NCI-H128 (cell line): Measurements from ENCODE around the gene GLYR1.

Experiments used
- DNase-seq: peaks from one replicate; lab custom pipeline; 2025; ENCODE audit not compliant: unreplicated experiment; lab: John Stamatoyannopoulos, UW

Gene GLYR1

GRCh38 chr16:4880006-4880580, 33.0 kb upstream of the GLYR1 start:
- DNase-seq, result no peak

GRCh38 chr16:4879049-4879448, 32.0 kb upstream of the GLYR1 start:
- no peak for DNase-seq

GRCh38 chr16:4877380-4877685, 30.2 kb upstream of the GLYR1 start:
- DNase-seq, result no peak

DNA sequence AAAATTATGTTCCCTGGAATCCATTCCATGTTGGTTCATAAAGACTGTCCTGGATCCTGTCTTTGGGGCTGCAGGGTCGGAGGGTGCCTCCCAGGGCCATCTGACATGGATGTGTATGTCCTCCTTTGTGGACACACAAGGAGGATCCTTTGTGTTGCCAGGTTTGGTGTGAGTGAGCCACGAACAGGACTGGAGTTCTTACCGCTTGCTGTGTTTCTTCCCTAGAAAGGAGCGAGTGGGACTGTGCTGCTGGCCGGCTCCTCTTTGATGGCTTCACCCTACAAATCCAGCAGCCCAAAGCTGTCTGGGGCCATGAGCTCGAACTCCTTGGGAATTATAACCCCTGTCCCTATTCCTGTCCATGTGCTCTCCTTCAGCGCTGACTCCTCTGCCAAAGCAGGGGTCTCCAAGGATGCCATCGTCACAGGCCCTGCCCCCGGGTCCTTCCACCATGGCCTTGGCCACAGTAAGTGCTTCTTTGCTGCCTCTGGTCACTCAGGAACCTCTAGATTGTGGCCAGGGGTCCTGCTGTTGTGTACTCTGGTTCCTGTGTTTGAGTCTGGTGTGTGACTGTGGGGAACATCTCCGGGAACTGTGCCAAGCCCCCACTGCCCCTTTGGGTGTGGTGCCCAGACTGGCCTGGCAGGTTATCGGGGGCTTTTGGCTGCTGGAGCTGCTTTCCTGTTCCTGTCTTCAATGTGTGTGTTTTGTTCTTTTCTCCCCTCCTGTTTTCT, 29.7 kb upstream of the GLYR1 start:
- no peak for DNase-seq

DNA sequence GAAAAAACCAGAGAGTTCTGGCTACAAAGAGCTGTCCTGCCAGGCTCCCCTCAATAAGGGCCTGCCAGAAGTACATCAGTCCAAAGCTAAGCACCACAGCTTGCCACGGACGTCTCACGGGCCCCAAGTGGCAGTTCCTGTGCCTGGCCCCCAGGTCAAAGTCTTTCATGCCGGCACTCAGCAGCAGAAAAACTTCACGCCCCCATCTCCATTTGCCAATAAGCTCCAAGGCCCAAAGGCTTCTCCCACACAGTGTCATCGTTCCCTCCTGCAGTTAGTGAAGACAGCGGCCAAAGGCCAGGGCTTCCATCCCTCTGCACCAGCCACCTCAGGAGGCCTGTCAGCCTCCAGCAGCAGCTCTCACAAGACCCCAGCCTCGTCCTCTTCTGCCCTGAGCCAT, 27.6 kb upstream of the GLYR1 start:
- no peak for DNase-seq

GRCh38 chr16:4873091-4873490, 26.0 kb upstream of the GLYR1 start:
- no peak for DNase-seq

DNA sequence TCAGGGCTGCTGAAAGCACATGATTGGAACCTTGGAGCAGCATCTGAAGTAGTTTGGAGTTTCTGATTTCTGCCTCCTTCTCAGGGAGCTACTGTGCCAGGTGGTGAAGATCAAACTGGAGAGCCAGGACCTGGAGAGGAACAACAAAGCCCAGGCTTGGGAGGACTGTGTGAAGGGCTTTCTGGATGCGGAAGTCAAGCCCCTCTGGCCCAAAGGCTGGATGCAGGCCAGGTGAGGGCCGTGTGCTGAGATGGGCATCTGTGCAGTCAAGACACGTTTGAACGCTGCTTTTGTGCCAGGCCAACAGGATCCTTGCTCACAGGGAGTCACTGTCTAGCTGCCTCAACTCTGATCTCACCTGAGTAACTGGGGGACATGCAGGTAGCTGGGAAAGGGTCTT, 24.0 kb upstream of the GLYR1 start:
- DNase-seq, result no peak

- no peak for DNase-seq
These were observed 23.1 kb upstream of the GLYR1 start for GRCh38 chr16:4870138-4870671.

DNA sequence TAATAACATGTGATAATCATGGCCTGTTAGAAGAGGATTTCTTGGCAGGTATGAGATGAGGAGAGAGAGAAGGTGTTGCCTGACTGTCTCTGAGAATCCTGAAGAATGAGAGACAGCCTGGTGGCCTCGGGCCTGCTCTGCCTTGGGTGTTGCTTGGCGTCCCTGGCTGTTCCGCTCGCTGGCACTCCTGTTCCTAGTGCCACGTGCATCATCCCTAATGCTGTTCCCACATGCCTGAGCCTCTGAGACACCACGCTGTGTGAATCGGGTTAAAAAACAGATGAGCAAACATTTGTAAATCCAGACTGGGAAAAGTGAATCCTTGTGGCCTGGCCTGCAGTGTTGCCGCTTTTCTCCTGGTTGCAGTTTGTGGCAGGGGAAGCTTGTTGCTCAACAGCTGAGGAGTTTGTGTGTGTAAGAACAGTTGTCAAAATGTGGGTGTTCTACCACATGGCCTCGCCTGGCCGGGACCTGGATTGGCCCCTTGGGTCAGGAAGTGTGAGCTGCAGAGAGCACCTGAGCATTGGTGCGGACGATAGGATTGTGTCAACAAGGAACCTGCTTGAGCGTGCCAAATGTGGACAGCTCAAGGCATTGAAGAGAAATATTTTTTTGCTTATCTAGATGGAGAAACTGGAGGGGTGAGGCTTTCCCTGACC, 22.2 kb upstream of the GLYR1 start:
- DNase-seq, result no peak

DNA sequence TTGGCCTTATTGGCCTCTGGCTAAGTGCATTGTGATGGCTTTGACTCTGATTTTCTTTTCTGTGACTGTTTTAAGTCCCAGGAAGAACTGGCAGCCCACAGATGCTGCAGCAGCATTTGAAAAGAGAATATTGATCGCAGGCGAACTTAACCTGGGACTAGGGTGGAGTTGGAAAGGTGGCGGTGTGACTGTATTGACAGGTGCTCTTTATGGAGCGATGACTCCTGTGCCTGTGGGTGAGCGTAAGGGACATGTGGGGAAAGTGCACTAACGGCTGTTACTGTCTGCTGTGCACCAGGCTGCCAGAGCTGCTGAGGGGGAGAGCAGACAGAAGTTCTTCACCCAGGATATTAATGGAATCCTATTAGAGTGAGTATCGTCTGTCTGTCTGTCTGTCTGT, 21.4 kb upstream of the GLYR1 start:
- no peak for DNase-seq

DNA sequence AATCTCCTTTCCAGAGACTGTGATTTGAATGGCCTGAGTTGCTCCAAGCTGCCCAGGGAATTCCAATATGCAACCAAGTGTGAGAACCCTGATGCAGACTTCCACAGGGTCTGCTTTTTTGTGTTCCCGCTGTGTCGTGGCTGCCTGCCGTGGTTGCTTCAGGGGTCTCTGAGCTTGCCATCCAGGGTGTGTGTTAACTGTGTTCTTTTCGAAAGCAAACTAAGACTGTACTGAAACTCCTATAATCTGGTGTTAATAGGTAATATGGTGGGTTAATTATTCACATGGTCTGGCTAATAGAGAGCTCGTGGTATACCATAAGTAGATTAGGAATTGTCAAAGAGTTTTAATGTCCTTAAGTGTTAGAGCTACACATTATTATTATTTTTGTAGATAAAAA, 20.9 kb upstream of the GLYR1 start:
- no peak for DNase-seq

DNA sequence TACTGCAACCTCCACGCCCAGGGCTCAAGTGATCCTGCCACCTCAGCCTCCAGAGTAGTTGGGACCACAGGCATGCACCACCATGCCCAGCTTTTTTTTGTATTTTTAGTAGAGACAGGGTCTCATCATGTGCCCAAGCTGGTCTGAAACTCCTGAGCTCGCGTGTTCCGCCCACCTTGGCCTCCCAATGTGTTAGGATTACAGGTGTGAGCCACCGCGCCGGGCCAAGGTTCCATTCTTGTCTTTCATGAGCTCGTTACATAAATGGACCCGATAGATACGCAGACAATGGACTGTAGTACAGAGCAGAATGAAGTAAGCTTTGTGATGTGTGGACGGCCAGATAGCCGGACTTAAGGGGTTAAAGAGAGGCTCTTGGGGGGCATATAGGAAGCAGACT, 19.5 kb upstream of the GLYR1 start:
- DNase-seq, result no peak

DNA sequence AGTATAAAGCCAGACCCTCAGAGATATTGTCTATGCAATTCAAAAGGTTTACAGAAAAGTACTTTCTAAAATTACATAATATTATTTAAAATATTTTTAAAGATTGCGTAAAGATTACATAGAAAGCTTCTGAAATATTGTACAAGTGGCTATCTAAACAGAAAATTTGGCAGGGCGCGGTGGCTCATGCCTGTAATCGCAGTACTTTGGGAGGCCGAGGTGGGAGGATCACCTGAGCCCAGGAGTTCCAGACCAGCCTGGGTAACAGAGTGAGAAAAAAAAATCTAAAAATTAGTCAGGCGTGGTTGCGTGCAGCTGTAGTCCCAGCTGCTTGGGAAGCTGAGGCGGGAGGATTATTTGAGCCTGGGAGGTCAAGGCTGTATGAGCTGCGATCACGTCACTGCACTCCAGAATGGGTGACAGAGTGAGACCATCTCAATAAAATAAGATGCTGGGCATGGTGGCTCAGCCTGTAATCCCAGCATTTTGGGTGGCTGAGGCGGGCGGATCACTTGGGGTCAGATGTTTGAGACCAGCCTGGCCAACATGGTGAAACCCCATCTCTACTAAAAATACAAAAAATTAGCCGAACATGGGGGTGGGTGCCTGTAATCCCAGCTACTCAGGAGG, 18.3 kb upstream of the GLYR1 start:
- DNase-seq, result no peak

DNA sequence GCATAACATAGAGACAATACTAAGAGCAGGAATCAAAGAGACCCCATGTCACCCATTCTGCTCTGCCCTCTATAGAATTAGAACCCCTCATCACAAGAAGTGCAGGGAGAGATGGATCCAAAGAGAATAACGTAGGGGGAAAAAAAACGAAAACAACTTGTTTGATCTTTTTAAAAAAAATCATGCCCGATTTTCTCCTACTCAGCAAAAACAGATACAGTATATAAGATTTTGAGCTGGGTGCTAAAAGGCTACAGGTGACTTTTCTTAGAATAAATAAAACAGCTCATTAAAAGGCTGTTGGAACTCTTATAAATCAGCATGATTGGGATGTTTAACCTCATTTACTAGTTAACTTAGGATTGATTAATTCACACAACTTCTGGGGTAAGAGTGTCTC, 17.6 kb upstream of the GLYR1 start:
- DNase-seq, result no peak

DNA sequence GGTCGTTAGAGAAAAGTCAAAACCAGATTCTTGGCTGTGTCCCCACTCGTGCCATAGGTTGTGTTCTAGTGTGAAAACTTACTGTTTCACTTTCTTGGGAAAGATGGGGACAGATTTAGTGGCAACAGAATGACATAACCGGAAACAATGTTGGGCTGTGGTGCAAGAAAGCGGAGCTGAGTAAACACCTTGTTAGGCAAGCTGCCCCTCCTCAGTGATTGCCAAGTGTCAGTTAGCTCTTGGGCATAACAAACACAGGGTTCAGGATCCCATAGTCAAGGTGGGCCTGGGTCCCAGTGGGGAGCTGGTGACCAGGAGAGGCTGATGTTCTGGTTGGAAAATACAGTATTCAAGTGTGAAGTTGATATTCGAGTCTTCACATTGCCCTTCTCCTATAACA, 15.6 kb upstream of the GLYR1 start:
- DNase-seq, result no peak

GRCh38 chr16:4860727-4861342, 13.7 kb upstream of the GLYR1 start:
- no peak for DNase-seq

- DNase-seq, result no peak
These were observed 12.8 kb upstream of the GLYR1 start for GRCh38 chr16:4859900-4860255.

- DNase-seq, result no peak
These were observed 12.3 kb upstream of the GLYR1 start for GRCh38 chr16:4859190-4859899.

- no peak for DNase-seq
These were observed 8.7 kb upstream of the GLYR1 start for GRCh38 chr16:4855804-4856203.

GRCh38 chr16:4855371-4855770, 8.3 kb upstream of the GLYR1 start:
- no peak for DNase-seq

- DNase-seq, result no peak
These were observed 5.3 kb upstream of the GLYR1 start for GRCh38 chr16:4852221-4852872.
